A172 (cell line): ENCODE data around the gene PPARGC1A. TPM values are rescaled to one million over a fixed set of nuclear protein-coding genes. Genes with fewer than 3 reads are reported as not detected.

Source experiments
- DNase-seq: peaks from one replicate; pipeline ENCODE4 v3.0.0-alpha.2; 2015; ENCODE audit warnings: low spot score
- total RNA-seq: library from RNA; depleted of rRNA; stranded (reverse); fragments of >200 nt; shearing (Covaris generic); gene quantifications from 2 replicates; pipeline ENCODE4 v1.2.3, GENCODE V29; 2014

Gene PPARGC1A
- total RNA-seq, 1 experiment from 2014 or later, result 3.1 TPM

DNA sequence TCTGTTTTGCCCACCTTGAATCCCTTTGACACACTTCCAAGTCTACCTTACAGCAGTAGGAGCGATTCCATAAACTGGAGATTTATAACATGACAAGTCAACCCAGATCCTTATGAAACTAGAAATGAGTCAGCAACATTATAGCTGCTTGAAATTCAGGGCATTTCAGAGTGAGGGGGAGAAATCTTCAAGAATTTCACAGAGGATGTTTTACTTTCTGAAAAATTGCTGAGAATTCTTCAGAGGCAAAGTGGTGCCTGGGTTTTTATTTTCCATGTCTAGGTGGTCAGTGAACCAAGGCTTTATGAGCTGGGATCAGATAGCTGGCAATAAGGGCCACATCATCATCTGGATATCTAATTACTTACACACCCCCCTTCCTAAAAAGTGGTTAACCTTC is 119.8 kb downstream of the PPARGC1A start:
- DNase-seq, result peak; percentile 58

DNA sequence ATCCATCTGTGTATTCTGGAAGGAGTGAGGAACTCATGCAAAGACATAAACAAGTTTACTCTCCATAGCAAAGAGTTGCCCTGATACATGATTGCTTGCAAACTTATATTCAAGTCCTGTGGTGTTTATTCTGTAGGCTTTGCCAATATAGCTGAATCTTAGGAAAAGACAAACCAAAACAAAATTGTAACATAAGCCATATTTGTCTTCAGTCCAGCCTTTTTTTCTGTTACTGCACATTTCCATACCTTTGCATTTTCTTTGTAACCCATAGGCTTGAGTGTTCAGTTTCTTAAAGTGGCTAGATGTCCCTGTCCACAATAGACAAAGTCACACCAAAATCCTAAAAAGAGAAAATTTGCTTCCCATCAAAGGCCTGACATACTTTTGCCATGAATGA is 120.4 kb downstream of the PPARGC1A start:
- no peak for DNase-seq

DNA sequence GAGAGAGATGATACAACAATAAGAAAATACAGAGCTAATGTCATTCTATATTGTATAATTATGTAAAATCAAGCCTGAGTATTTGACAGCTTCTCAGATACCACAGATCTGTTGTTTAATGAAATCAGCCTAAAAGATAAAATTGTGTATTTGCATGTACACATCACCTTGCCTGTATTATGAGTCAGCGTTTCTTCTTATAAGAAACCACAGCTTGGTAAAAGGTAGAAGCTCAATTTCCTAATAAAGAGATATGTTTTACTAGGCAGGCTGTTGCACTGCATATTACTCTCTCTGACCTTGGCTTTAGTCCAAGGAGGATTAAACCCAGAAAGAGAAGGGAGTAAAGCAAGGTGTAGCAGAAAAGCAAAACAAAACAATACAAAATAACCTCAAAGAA is 121.3 kb downstream of the PPARGC1A start:
- DNase-seq, result peak; percentile 13

DNA sequence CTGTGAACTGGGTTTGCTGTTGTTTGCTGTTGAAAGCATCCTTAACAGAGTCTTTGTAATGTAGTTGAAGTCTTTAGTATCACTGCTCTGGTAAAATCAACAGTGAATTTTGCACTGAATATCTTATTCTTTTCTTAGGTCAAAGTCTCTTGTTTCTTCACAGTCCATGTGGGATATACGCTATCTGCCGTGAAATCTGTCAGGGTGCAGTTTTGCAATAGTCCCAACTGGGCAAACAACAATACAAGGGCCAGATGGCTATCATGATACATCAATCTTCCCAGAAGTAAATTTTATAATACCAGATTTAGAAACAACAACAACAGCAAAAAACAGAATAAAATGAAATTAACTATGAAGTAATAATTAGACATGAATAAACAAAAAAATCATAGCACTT is 123.5 kb downstream of the PPARGC1A start:
- no peak for DNase-seq

DNA sequence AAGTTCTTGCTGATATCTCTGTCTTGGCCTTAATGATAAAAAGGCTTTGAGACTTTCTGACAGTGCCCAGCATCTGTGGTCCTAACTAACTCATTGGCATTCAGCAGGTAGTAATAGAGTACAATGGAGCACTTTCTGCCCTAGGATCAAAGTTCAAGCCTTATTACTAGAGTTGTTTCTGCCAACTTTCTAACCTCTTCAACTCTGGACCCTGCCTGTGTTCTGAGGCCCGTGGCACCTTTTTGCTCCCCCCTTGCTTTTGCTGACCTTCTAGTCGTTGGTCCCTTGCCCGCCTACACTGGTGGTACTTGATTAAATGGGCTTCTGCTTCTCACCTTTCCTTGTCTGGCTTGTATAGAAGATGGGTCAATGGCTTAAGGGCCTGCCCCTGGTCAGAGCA is 126.3 kb downstream of the PPARGC1A start:
- DNase-seq, result no peak

DNA sequence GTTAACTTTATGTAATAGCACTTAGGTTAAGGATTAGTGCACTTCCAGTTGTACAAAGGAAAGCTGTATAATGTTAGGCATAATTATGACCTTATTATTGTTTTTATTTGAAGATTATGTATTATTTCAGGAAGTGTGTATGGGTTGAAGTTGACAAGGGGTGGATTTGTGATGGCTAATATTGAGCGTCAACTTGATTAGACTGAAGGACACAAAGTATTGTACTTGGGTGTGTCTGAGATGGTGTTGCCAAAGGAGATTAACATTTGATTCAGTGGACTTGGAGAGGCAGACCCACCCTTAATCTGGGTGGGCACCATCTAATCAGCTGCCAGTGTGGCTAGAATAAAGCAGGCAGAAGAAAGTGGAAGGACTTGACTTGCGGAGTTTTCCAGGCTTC is 127.3 kb downstream of the PPARGC1A start:
- no peak for DNase-seq

DNA sequence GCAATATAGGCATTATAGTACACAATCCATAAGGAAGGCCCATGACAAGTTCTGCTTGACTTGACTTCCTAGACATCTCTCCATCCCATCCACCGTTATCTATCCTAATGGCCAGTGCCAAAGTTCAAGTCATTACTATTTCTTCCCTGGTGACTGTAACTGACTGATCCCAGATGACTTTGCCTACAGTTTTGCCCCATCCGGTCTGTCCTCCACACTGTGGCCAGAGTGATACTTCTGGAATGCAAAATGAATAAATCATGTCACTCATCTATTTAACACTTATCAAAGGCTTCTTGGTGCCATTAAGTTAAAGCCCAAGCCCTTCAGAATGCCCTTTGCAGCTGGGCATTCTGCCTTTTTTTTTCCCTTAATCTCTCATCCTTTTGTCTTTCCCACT is 130.8 kb downstream of the PPARGC1A start:
- peak; percentile 64 for DNase-seq

DNA sequence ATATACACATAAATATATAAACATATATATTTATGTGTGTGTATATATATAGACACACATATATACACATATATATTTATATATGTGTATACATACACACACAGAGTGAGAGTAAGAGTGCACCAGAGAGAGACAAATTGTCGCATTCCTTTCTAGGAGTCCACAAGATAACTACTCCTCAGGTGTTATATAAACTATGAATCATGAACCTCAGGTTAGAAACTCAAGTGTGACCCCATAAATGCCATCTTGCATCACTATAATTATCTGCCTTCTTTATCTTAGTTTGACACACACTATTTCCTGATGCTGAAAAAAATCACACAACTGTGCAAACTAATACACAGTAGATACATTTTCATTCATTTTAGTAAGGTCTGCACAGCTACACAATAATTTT is 135.2 kb downstream of the PPARGC1A start:
- no peak for DNase-seq

DNA sequence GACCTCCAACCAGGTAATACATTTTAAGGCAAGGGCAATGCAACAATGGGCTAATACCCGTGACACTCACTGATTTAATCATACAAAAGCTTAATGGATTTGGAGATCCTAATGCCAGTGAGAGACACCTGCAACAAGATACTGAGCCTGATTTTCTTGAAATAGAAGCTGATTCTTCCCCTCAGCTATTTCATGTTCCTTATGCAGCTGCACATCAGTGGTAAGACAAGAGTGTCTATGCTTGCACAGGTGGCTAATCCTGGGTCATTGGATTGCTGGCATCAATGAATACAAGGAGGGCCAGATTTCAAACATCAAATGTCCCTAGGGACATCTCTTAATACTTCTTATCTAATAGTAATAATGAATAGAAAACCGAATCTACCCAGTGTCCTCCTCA is 139.7 kb downstream of the PPARGC1A start:
- DNase-seq, result no peak

DNA sequence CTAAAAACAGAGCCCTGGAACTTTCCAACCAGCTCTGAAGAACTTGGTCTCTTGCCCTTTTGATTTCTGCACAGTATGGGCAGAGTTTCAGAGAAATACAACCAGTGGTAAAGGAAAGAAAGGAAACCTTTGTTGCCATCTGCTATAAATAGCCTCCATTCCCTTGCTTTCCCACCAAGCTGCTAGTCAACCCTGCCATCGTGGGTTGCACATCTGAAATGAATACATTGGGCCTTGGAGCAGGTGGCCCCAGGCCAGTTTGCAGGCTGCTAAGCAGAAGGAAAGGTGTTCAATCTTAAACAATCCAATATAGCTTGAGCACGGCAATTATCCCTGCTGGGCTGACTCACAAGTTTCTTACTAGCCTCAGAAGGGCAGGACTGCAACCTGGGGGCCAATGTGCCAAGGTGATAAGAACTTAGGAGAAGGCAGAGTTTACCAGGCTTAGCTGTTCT is 142.5 kb downstream of the PPARGC1A start:
- DNase-seq, result no peak

DNA sequence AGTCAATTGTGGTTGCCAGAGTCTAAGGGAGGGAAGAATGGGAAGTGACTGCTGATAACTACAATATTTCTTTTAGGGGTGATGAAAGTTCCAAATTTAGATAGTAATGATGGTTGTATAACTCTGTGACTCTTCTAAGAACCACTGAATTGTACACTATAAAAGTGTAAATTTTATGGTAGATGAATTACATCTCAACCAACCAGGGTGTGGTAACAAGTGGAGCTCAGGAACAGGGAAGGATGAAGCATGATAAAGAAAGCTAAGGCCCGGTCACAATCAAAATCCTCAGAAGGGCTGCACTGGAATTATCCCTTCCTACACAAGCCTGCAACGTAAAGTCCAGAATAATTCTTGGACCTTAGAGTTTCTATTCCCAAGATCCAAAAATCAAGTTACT is 143.2 kb downstream of the PPARGC1A start:
- no peak for DNase-seq

DNA sequence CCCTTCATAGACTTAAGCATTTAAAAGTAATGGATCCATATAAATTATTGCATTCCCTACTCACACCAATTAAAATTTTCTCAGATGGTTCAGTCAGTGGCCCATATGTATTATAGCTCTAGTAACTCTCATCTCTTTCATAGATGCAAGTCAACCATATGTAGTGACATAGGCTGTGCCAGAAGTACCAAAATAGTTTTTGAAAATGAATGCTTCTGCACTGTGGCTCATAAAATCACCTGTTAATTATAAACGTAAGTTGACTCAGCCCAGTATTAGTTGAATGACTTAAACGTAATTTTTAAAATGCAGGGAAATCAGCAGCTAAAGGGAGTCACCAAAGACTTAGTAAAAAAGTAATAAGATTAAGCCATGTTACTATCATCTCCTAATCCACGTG is 143.8 kb downstream of the PPARGC1A start:
- DNase-seq, result no peak

DNA sequence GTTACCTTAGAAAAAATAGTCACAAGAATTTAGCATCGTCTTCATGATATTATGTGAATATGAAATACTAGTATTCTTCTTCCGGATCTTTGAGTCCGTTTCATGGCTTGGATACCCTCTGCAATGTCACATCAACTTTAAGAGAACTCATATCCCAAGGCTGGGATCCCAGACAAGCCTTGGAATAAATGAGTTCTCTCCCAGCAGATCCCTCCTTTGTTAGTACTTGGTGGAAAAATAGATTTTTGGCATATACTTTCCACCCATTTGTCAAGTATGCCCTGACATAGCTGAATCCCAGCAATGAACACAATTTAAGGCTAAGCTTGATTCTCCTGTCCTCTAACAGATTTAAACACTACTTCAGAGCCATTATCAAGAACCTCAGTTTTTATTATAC is 144.5 kb downstream of the PPARGC1A start:
- no peak for DNase-seq
